Mesenteric fat pad (tissue), 1 donor: ENCODE results near the gene PLAAT2. TPM values are rescaled to one million over a fixed set of nuclear protein-coding genes. Genes with fewer than 3 reads are reported as not detected.
"Not testable (repeated sequence)": the region's sequence is repeated elsewhere in the genome, so short reads cannot be mapped to it uniquely, and the experiment has no call there.

Experiments used
- DNase-seq: peaks from one replicate; pipeline ENCODE4 v3.0.0-alpha.2; 2020; ENCODE audit warnings: low spot score
- long read RNA-seq: library from polyadenylated mRNA; unstranded; transcript quantifications from one replicate; pipeline ENCODE4 v2.0.0, GENCODE V29; 2020
- total RNA-seq: library from RNA; stranded (reverse); fragmentation: NEBNext Ultra II Directional; extraction: Animal tissue kit (Norgen Biotek cat#: 25700); gene quantifications from one replicate; pipeline ENCODE4 v1.2.1, GENCODE V29; 2021
- donor health status: DM: yes; HTN: yes; CAD: no.

PLAAT2 gene
- 0.64 TPM for total RNA-seq
- long read RNA-seq, partial matches to known transcripts = 0 of 6 reads
- long read RNA-seq, other reads (novel, unspliced or antisense) = 6 of 6 reads

DNA sequence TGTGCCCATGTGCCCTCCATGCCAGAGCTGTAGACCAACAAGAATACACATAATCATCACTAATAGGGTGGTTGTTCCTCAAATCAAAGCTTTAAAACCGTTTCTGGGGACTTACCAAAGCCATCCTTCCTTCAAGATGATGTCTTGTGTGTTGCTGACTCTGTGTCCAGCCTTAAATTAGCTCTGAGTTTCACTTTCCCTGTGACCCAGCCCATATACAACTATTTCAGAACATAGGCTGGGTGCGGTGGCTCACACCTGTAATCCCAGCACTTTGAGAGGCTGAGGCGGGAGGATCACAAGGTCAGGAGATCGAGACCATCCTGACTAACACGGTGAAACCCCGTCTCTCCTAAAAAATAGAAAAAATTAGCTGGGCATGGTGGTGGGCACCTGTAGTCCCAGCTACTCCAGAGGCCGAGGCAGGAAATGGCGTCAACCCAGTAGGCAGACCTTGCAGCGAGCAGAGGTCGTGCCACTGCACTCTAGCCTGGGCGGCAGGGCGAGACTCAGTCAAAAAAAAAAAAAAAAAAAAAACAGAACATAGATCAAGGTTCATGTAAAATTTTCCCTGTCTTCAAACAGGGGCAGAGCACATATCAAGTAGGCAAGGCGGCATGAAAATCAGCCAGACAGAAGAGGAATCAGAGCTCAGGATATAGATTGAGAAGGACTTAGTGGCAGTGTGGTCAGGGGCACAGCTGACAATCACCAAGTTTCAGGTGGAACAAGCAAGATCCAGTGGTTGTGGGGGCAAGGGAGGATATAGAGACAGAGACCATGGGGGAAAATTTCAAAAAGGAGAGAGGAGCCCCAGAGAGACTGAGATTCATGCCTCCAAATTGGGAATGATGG is at the start of gene PLAAT2:
Gene PLAAT2 (minus strand): TSS at position 179 of the 855 bp plus-strand sequence. CDS start 55 bp downstream, at position 124.
- DNase-seq = no peak

DNA sequence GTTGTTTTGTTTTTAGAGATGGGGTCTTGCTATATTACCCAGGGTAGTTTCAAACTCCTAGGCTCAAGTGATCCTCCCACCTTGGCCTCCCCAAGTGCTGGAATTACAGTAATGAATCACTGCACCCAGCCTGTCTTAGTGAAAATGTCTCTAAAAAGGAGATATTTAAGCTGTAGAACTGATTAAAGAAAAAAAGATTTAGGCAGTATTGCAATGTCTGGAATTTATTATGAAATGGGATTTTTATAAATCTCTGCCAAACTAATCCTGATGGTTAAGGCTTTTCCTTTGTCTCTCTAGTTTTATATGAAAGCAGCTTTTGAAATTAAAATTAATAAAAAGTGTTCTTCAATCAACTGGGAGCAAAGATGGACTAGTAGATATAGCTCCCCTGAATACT is 49.0 kb upstream of the PLAAT2 start:
- no peak for DNase-seq

DNA sequence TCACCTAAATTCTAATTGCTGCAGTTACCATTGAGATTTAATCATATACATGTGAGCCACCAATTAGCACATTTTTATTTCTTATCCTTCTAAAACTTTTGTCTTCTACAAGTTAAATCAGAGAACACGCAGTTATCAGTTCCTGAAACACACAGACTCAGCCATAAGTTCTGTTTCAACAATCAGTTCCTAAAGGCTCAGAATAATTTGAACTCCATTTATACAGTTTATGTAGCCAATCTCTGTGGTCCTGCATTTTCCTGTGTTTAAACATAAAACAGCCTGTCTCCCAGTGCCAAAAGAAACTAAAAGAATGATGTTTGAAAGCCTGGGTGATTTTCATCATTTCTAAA is 48.2 kb upstream of the PLAAT2 start:
- DNase-seq = no peak

DNA sequence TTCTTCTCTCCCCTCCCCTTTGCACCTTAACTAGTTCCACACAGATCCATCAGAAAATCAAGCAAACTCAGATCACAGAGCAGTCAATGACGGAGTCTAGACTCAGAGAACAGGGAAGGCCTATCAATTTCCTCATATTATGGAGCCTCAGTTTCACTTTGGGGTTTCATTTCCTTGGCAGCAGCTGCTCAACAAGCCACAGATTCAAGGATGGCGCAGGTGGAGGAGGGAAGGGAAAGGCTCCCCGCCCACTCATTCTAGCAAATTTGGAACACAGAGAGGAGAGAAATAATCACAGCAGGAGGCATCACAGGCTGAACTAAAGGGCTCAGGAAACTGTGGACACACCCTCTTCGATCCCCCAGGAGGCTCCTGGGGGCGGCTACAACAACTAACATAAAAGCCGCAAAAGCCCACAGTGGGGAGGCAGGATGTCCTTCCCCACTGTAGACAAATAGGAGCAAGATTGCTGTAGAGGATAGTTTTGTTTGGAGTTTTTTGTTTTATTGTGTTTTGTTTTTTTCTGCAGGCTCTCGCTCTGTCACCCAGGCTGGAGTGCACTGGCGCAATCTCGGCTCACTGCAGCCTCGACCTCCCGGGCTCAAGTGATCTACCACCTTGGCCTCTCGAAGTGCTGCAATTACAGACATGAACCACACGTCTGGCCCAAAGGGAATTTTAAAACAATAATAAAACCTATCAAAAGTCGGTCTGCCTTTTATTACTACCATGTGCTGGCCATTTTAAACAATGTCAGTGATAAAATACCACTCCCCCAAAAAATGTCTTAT is 47.6 kb upstream of the PLAAT2 start:
- no peak for DNase-seq

DNA sequence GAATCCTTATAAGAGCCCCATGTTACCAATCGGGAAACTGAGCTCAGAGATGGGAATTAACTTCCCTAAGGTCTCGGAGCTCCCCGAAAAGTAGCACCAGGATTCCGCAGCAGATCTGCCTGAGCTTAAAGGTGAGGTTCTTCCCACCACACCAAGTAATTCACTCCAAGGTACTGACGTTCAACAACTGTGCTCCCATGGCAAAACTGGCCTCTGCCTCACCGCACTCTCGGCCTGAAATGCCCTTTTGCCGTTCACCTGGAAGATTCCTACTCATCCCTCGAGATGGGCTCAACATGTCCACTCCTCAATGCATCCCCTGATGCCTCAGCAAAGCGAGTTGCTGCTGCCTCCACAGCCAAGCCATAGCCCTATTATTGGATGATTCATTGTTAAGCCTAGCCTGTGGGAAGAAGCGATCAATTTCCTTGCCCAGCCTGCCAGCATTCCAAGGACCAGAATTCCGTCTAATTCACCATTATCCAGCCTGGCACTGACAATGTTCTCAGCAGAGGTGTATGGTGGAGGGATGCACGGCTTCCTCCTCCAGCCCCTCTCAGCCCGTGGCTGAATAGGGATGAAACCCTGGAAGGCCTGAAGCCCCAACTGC is 46.9 kb upstream of the PLAAT2 start:
- DNase-seq = no peak

DNA sequence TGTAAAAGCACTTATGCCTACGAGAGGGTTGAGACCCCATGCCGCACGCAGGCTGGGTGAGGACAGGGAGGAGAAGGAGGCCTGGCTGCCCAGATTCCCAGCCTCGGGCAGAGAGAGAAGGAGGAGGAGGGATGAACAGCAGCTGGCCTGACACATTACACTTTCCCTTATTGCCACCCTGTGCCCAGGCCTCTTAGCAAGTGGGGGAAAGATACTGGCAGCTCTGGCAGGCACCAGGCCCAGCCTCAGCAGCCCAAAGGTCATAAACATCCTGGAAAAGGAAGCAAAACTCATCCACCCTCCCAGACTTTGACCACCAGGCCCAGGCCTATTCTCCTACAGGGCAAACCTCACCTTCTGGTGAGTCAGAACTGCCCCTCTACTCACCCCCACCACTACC is 46.4 kb upstream of the PLAAT2 start:
- DNase-seq = no peak

DNA sequence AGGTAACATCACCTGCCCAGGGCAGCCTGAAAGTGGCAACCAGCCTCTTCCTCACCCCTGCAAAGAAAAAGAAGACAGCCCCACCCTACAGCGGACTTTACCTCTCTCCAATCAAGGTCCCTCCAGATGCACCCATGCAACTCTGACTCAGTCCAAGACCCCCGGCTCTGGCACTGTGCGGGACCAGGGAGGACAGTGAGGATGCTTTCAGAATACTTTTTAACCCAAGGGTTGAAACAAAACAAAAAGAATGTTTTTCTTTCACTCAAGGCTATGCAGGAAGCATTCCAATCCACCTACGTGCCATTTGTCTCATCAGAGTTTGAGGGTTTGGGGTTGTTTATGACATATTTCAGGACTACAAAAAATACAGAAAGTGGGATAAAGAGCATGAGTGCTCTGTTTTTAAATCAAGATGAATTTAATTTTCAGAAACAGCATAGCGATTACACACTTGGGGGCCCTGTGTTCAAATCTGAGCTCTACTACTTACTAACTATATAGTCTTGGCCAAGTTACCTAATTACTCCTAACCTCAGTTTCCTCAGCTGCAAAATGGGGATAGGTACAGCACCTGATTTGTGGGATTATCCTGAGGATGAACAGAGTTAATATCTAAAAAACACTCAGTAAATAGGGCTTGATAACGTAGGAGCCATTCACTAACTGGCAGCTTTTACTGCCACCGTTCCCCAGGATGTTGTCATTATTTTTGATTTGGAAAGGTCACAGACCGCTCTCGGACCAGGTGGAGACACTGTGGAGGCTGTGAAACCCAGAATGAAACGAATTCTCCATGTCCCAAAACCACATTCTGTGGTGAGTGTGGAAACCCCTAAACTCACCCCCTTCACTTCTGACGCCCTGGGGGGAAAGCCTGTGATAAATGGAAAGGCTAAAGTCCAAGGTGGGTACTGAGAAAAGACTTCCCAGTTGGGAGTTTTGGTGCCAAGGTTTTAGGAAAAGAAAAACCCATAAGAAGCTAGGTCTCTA is 45.5 kb upstream of the PLAAT2 start:
- no peak for DNase-seq

DNA sequence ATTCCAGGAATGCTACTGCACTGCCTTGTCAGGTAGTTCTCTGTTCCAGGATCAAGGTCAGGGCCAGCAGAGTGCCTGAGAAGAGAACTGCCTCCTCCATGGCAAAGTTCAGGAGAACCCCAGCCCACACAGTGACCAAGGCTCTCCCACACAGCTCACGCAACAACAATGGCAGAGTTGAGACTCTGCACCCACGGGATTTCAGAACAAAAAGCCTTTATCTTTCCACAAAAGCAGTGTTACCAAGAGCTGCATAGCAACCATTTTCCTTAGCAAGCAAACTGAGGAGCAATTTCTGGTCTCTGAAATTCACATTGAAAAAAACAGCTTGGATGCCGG is 40.0 kb upstream of the PLAAT2 start:
- DNase-seq = no peak

DNA sequence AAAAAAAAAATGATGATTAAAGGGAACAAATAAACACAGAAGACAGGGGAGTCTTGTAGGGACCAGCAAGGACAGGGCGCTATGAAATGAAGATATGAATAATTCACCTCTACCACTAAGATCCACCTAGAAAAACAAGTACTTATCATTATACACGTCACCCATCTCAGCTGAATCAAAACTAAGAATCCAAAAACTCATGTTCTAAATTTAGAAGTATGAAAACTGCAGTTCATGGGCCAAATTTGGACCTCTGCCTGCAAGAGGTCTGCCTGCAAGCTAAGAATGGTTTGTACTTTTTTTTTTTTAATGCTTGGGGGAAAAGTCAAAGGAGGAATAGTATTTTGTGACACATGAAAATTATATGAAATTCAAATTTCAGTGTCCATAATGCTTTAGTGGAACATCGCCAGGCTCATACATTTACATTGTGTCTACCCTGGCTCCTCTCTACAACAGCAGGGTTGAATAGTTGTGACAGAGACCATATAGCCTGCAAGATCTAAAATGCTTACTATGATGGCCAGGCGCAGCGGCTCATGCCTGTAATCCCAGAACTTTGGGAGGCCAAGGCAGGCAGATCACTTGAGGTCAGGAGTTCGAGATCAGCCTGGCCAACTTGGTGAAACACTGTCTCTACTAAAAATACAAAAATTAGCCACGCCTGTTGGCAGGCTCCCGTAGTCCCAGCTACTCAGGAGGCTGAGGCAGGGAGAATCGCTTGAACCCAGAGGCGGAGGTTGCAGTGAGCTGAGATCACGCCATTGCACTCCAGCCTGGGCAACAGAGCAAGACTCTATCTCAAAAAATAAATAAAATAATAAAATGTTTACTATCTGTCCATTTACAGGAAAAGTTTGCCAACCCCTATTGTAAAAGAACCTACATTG is 39.4 kb upstream of the PLAAT2 start:
- not testable (repeated sequence) for DNase-seq

DNA sequence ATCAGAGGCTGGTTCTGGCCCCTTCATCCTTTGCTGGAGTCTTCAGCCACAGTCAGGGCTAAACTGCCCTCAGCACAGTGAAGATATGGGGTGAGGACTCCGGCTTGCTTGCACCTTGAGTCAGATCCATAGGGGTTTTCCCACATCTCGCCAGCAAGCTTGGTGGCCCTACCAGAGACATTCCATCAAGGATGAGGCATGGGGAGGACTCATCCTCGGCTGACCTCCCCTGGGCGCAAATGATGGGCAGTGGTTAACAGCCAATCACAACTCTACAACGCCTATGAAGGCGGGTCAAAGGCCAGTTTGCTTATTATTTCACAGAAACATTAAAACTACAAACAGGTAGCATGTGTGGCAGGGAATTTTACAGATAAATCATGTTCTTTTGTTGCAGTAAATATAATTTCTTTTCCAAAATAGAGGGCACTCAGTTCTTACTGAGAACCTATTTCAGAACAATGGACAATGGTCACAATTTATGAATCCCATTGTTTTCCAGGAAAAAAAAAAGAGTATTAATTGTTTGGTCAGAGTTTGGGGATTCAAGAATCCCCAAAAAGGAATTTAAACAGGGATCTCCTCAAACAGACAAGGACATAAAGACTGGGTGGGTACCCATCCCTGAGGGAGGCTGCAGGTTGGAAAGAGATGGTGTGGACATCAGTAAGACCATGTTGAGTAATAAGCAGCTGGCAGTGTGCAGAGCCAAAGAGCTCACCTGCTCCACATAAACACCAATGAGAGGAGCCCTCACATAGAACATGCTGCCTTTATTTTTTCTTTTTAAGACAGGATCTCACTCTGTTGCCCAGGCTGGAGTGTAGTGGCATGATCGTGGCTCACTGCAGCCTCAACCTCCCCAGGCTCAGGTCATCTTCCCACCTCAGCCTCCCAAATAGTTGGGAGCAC is 36.3 kb upstream of the PLAAT2 start:
- DNase-seq = peak; percentile 47

DNA sequence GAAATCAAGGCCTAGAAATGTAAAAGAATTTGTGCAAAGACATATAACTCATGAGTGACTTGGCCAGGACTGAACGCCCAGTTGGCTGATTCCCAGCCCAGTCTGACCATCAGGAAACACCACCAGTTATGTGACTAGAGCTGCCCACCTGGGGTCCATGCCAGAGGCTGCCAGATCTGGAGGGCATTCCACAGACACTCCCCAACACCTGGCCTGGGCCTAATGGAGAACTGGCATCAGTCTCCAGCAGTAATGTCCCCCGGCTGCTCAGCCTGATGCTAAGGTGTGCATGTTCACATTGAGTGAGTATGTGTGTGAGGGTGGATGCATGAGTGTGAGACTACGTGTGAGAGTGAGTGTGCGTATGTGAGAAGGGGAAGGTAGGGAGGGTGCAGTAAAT is 35.4 kb upstream of the PLAAT2 start:
- peak; percentile 53 for DNase-seq

DNA sequence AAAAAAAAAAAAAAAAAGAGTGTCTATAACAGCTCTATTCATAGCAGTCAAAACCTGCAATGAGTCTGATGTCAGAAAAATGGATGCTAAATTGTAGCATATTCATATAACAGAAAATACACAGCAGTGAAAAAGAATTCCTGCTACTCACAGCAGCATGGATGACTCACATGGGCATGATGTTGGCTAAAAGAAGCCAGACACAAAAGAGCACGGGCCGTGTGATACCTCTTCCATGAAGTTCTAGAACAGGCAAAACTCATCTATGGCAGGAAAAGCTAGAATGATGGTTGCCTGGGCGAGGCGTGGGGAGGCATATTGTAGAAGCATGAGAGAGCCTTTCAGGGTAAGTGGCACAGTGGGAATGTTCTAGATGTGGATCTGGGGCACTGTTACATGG is 32.1 kb upstream of the PLAAT2 start:
- no peak for DNase-seq

DNA sequence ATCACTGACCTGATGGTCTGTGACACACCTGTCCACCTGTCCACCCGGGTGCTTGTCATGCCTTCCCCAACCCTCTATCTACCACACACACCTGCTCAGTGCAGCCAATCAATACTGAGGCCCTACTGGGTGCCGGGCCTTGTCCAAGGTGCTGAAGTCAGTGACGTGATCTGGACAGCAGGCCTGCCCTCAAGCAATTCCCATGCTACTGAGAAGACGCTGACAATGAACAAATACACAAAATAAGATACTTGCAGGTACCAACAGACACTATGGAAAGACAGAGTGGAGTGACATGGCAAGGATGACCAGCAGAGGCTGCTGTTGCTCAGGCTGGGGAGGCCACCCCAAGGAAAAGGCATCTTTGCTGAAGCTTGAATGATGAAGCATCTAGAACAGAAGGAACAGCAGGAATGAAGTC is 29.8 kb upstream of the PLAAT2 start:
- no peak for DNase-seq

DNA sequence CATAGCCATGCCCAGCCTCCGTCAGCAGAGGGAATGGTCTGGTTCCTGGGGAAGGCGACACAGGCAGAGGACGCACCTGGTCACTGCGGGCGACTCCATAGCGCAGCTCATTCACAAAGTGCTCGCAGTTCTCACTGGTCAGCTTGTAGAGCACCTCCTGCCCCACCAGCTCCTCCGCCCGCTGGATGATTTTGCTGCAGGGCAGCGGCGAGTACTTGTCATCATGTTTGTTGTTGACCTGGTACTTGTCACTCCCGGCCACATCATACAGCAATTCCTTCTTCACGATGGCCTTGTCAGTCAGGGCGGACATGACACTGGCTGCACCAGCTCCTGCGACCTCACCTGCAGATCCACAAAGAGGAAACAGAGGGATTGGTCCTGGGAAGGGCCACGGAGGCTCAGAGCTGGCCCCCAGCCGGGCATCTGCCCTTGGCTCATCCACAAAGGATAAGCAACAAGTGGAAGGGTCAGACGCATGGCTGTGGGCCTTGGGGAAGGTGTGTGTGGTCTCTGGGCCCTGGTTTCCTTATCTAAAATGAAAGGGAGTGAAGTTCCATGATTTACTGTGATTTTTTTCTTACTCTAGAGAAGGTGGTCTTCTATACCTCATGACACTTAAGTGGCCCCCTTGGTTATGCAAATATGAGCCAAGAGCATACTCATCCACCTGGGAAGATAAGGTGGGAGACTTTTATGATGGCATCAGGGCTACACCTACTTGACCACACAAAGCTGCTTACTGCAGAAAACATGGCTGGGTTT is 27.0 kb upstream of the PLAAT2 start:
- DNase-seq = peak; percentile 75

DNA sequence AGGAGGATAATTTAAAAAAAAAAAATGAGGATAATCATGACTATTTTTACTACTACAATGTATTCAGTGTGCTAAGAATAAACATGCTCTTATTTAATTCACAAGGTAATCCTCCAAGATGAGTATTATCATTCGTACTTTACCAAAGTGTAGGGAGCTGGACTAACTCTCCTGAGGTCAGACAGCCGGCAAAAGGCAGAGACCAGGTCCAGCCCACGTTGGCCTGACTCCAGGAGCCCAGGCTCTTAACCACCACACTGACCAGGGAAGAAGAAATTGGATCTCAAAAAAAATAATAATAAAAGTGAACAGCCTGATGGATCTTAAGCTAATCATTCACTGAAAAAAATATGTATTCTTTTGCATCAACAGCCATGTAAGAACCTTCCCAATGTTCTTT is 25.8 kb upstream of the PLAAT2 start:
- no peak for DNase-seq

DNA sequence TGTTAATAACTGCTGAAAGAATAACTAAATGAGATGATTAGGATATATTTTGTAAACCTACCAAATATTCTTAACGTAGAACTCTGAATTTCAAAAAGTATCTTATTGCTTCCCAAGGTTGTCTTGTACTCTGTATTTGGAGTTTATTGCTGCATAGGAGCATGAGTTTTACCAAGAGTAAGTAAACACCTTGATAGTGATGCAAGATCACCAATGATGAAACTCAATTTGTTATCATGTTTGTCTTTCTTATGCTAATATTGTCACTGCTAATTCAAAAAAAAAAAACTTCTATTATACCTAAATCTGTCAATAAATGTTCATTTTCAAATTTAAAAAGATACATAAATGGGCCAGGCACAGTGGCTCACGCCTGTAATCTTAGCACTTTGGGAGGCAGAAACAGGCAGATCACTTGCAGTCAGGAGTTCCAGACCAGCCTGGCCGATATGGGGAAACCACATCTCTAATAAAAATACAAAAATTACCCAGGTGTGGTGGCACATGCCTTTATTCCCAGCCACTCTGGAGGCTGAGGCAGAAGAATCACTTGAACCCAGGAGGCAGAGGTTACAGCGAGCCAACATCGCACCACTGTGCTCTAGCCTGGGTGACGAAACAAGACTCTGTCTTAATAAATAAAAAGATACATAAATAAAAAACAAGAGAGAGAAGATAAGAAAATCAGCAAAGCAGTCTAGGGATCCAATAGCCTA is 23.4 kb upstream of the PLAAT2 start:
- DNase-seq = peak; percentile 5

DNA sequence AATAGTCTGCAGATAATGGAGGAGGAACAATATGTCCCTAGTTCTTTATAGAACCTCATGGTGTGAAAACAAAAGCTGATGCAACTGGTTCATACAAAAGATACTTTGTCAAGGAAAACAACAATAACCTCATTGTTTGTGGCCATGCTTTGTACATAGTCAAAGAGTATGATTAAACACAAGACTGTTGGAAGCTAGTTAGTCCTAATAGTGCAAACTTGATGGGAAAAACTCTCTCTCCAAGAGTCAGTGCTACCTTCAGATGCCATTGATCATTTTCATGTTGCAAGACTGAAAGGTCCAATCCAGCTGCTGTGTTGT is 20.1 kb upstream of the PLAAT2 start:
- DNase-seq = no peak
